ACC112 (cell line): Measurements from ENCODE around the gene BRICD5.

ENCODE experiments used
- H2AFZ ChIP-seq: fragments of 200-600 bp; sonication (generic); one replicate; pipeline ENCODE4 v1.6.0; 2017; ENCODE audit warnings: antibody characterized with exemption, low read length; ENCODE audit not compliant: unreplicated experiment
- H3K27ac ChIP-seq: fragments of 200-600 bp; sonication (generic); 2 replicates; pipeline ENCODE4 v1.5.1; 2014; ENCODE audit warnings: low read depth, mild to moderate bottlenecking, antibody characterized with exemption, low read length, moderate library complexity
- H3K27me3 ChIP-seq: fragments of 200-600 bp; sonication (generic); 2 replicates; pipeline ENCODE4 v1.6.1; 2014; ENCODE audit warnings: mild to moderate bottlenecking, antibody characterized with exemption, low read length, moderate library complexity, mixed read lengths; ENCODE audit not compliant: insufficient read depth
- H3K36me3 ChIP-seq: fragments of 200-600 bp; sonication (generic); 2 replicates; pipeline ENCODE4 v1.6.1; 2016; ENCODE audit warnings: mild to moderate bottlenecking, antibody characterized with exemption, low read length, moderate library complexity, mixed read lengths; ENCODE audit not compliant: insufficient read depth
- H3K4me1 ChIP-seq: fragments of 200-600 bp; sonication (generic); one replicate; pipeline ENCODE4 v1.6.1; 2016; ENCODE audit warnings: low read length, mixed read lengths; ENCODE audit not compliant: insufficient read depth, unreplicated experiment, control insufficient read depth
- H3K4me3 ChIP-seq: fragments of 200-600 bp; sonication (generic); 2 replicates; pipeline ENCODE4 v1.5.1; 2014; ENCODE audit warnings: mild to moderate bottlenecking, low read depth, low read length
- H3K79me2 ChIP-seq: fragments of 200-600 bp; sonication (generic); one replicate; pipeline ENCODE4 v1.6.0; 2016; ENCODE audit warnings: low read length; ENCODE audit not compliant: control insufficient read depth, unreplicated experiment, insufficient read depth

Gene BRICD5

GRCh38 chr16:2189252-2189893 lies 21.3 kb downstream of the BRICD5 start:
- Histone ChIP-seq H3K4me1 (no peaks in the 10 kb centered on the region), H2AFZ (no peak overlapping the region), H3K79me2 (no peaks in the 10 kb centered on the region), H3K36me3 (no peaks in the 10 kb centered on the region), H3K27me3 (no peaks in the 10 kb centered on the region), H3K27ac (no peak overlapping the region), H3K4me3 (no peak overlapping the region)

- H2AFZ ChIP-seq: no peak overlapping the region
- H3K36me3 ChIP-seq: no peaks in the 10 kb centered on the region
- no peaks in the 10 kb centered on the region for H3K79me2 ChIP-seq
- no peaks in the 10 kb centered on the region for H3K27me3 ChIP-seq
- no peak overlapping the region for H3K27ac ChIP-seq
- H3K4me3 ChIP-seq: no peak overlapping the region
- no peaks in the 10 kb centered on the region for H3K4me1 ChIP-seq
Observed at GRCh38 chr16:2188395-2188794, 22.3 kb downstream of the BRICD5 start.

GRCh38 chr16:2187212-2187611 lies 23.5 kb downstream of the BRICD5 start:
- no peaks in the 10 kb centered on the region for H3K36me3 ChIP-seq
- H3K4me1 ChIP-seq: no peaks in the 10 kb centered on the region
- no peak overlapping the region for H2AFZ ChIP-seq
- no peaks in the 10 kb centered on the region for H3K79me2 ChIP-seq
- H3K4me3 ChIP-seq: no peak overlapping the region
- H3K27me3 ChIP-seq: no peaks in the 10 kb centered on the region
- H3K27ac ChIP-seq: no peak overlapping the region

DNA sequence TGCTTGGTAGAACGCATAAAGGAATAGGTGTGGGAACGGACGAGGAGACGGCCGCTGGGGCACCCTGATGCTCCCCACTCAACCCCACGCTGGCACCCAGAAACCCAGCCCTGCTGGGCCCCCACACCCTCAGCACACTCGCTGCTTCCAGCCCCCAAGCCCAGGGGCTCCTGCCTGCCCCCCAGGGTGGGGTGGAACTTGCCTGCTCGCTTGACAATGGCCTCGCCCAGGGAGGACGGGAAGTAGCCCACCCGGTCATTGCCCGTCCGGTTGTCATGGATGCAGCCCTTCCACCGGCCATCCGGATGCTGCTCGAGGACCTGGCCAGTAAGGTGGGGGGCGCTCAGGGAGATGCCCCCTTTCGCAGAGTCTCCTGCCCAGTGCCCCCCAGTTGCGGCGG lies 24.2 kb downstream of the BRICD5 start:
- Histone ChIP-seq H3K4me1 (no peaks in the 10 kb centered on the region), H3K36me3 (no peaks in the 10 kb centered on the region), H3K27ac (no peak overlapping the region), H3K4me3 (no peak overlapping the region), H2AFZ (no peak overlapping the region), H3K79me2 (no peaks in the 10 kb centered on the region), H3K27me3 (no peaks in the 10 kb centered on the region)

- Histone ChIP-seq H2AFZ (no peak overlapping the region), H3K4me3 (no peak overlapping the region), H3K4me1 (no peaks in the 10 kb centered on the region), H3K27me3 (no peaks in the 10 kb centered on the region), H3K79me2 (no peaks in the 10 kb centered on the region), H3K27ac (no peak overlapping the region), H3K36me3 (no peaks in the 10 kb centered on the region)
Observed at GRCh38 chr16:2186064-2186463, 24.6 kb downstream of the BRICD5 start.

DNA sequence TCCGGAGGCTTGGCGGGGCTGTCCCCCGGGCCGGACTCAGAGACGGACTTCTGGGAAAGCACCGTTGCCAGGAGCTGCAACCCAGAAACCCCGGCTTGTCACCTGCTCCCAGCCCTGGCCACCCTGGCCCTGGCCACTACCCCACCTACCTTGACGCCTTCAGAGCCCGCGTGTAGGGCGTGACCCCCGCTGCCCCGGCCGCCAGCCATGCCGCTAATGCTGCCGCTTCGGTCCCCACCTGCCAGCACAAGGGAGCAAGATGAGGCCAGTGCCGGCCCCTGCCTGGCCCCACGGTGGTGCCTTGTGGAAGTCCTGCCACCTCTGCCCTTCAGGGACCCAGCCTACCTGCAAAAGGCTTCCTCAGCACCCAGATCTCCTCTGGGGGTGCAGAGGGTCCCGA lies 25.7 kb downstream of the BRICD5 start:
- H3K4me1 ChIP-seq: no peaks in the 10 kb centered on the region
- H3K27ac ChIP-seq: no peak overlapping the region
- H3K27me3 ChIP-seq: no peaks in the 10 kb centered on the region
- no peak overlapping the region for H3K4me3 ChIP-seq
- H3K36me3 ChIP-seq: no peaks in the 10 kb centered on the region
- no peak overlapping the region for H2AFZ ChIP-seq
- no peaks in the 10 kb centered on the region for H3K79me2 ChIP-seq

DNA sequence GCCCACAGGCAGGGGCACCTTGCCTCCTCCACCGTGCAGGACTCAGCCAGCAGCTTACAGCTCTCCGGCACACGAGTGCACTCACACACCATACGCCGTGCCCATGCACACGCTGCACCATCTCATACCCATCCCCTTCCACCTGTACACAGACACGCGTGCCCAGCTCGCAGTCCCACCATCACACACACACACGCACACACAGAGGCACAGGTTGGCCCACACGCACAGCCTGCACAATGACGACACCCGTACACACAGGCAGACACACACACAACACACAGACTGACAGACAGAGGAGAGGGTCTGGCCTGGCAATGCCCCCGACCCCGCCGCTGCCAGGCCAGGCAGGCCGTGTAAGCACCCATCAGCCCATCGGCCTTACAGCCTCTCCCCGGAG lies 26.3 kb downstream of the BRICD5 start:
- Histone ChIP-seq H3K4me1 (no peaks in the 10 kb centered on the region), H3K27me3 (no peaks in the 10 kb centered on the region), H2AFZ (no peak overlapping the region), H3K4me3 (no peak overlapping the region), H3K27ac (no peak overlapping the region), H3K36me3 (no peaks in the 10 kb centered on the region), H3K79me2 (no peaks in the 10 kb centered on the region)

DNA sequence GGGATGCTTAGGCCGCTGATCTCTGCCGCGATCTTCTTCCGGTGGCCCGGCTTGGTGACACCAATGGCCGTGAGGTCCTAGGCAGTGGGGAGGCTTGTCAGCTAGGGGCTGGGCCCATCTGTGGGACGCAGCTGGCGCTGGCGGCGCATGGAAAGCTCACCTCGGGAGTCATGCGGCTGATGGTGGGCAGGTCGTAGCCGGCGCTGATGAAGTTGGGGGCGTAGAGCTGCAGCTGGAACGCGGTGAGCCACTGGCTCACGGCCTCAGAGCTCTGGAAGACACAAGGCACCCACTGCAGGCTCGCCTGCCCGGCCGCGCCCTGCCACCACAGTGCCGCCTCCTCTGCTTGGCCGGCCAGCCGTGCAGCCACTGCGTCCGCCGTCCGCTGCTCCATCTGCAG lies 27.0 kb downstream of the BRICD5 start:
- Histone ChIP-seq H3K27ac (no peak overlapping the region), H2AFZ (no peak overlapping the region), H3K27me3 (no peaks in the 10 kb centered on the region), H3K4me3 (no peak overlapping the region), H3K4me1 (no peaks in the 10 kb centered on the region), H3K79me2 (no peaks in the 10 kb centered on the region), H3K36me3 (no peaks in the 10 kb centered on the region)

- H3K4me1 ChIP-seq: no peaks in the 10 kb centered on the region
- no peak overlapping the region for H3K27ac ChIP-seq
- H3K27me3 ChIP-seq: no peaks in the 10 kb centered on the region
- H2AFZ ChIP-seq: no peak overlapping the region
- H3K36me3 ChIP-seq: peaks cover 9% of the 10 kb centered on the region; the same call in 1 of the 2 replicates
- no peak overlapping the region for H3K4me3 ChIP-seq
- H3K79me2 ChIP-seq: no peaks in the 10 kb centered on the region
Observed at GRCh38 chr16:2181952-2182351, 28.7 kb downstream of the BRICD5 start.

GRCh38 chr16:2180962-2181923 lies 29.4 kb downstream of the BRICD5 start:
- H3K27me3 ChIP-seq: no peaks in the 10 kb centered on the region
- H3K27ac ChIP-seq: no peak overlapping the region
- peaks cover 9% of the 10 kb centered on the region; the same call in 1 of the 2 replicates for H3K36me3 ChIP-seq
- H3K4me3 ChIP-seq: no peak overlapping the region
- H3K4me1 ChIP-seq: no peaks in the 10 kb centered on the region
- H3K79me2 ChIP-seq: no peaks in the 10 kb centered on the region
- no peak overlapping the region for H2AFZ ChIP-seq

DNA sequence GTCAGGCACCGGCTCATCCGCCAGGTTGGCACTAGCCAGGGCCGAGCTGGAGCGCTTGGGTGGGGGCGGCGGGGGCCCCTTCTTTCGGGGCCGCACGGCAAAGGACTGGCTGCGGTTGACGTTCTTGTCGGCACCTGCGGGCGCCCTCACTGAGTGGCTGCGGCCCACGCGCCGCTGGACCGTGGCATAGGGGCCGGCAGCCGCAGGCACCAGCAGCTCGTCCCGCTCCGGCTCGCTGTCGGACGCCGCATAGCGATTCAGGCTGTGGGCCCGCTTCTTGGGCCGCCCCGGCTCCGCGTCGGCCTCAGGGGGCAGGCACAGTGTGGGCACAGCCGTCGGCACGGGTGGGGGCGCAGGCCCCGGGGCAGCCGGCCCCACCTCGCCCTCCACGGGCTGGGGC lies 30.2 kb downstream of the BRICD5 start:
- Histone ChIP-seq H3K27me3 (no peaks in the 10 kb centered on the region), H3K36me3 (peaks cover 14% of the 10 kb centered on the region; the same call in 1 of the 2 replicates), H2AFZ (no peak overlapping the region), H3K27ac (no peak overlapping the region), H3K4me1 (no peaks in the 10 kb centered on the region), H3K4me3 (no peak overlapping the region), H3K79me2 (no peaks in the 10 kb centered on the region)
